Parathyroid adenoma (tissue), 2 donors: ENCODE results near the gene LARGE1.

Experiments
- H2AFZ ChIP-seq: fragments of 300-600 bp; sonication (generic); one replicate; pipeline ENCODE4 v1.7.0; 2017; ENCODE audit warnings: antibody characterized with exemption, mild to moderate bottlenecking
- H3K27ac ChIP-seq: fragments of 300-600 bp; sonication (generic); one replicate; pipeline ENCODE4 v1.7.0; 2017
- H3K27me3 ChIP-seq: fragments of 300-600 bp; sonication (generic); one replicate; pipeline ENCODE4 v1.7.0; 2017; ENCODE audit warnings: low read length; ENCODE audit not compliant: control insufficient read depth, insufficient read depth
- H3K36me3 ChIP-seq: fragments of 300-600 bp; sonication (generic); one replicate; pipeline ENCODE4 v1.7.0; 2017; ENCODE audit warnings: low read length; ENCODE audit not compliant: control insufficient read depth, insufficient read depth
- H3K4me1 ChIP-seq: fragments of 300-600 bp; sonication (generic); one replicate; pipeline ENCODE4 v1.7.0; 2017; ENCODE audit warnings: control low read depth
- H3K4me2 ChIP-seq: fragments of 300-600 bp; sonication (generic); one replicate; pipeline ENCODE4 v1.7.0; 2017; ENCODE audit warnings: low read length
- H3K4me3 ChIP-seq: fragments of 300-600 bp; sonication (generic); one replicate; pipeline ENCODE4 v1.7.0; 2017; ENCODE audit warnings: low read depth, low read length
- H3K79me2 ChIP-seq: fragments of 300-600 bp; sonication (generic); one replicate; pipeline ENCODE4 v1.7.0; 2017; ENCODE audit warnings: control low read depth
- H3K9ac ChIP-seq: fragments of 300-600 bp; sonication (generic); one replicate; pipeline ENCODE4 v1.7.0; 2017; ENCODE audit warnings: mild to moderate bottlenecking
- H3K9me3 ChIP-seq: fragments of 300-600 bp; sonication (generic); one replicate; pipeline ENCODE4 v1.7.0; 2017; ENCODE audit warnings: low read length; ENCODE audit not compliant: control insufficient read depth
- TF ChIP-seq, protein P1 (sequence below): fragments of 300-600 bp; sonication (generic); IDR thresholded peaks from one replicate; pipeline ENCODE4 v1.7.0; 2017; ENCODE audit warnings: antibody characterized with exemption, mild to moderate bottlenecking
- donor health status: primary hyperparathyroidism.

The LARGE1 gene

DNA sequence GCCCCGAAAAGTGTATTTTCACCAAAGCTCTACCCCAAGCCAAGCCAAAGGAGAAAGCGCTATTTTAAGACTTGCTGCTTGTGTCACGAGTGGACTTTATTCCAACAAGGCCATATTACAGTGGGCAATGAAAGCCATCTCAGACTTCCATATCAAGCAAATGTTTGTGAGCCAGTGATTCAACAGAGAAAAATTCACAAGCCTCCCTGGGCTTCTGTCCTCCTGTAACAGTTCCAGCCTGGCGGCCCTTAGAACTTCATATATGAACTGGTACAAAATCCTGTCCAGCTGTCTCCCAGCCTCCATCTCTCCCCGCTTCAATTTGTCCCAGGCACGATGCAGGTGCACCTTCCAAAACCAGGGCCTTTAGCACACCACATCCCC lies 11.2 kb downstream of the LARGE1 start:
- Histone ChIP-seq H3K4me2 (no peak overlapping the region), H3K27ac (no peak overlapping the region), H3K9ac (no peak overlapping the region), H3K4me1 (no peaks in the 10 kb centered on the region), H3K36me3 (no peaks in the 10 kb centered on the region), H2AFZ (no peak overlapping the region), H3K4me3 (no peak overlapping the region), H3K27me3 (no peaks in the 10 kb centered on the region), H3K9me3 (no peaks in the 10 kb centered on the region), H3K79me2 (no peaks in the 10 kb centered on the region)
- TF ChIP-seq, protein P1, sequence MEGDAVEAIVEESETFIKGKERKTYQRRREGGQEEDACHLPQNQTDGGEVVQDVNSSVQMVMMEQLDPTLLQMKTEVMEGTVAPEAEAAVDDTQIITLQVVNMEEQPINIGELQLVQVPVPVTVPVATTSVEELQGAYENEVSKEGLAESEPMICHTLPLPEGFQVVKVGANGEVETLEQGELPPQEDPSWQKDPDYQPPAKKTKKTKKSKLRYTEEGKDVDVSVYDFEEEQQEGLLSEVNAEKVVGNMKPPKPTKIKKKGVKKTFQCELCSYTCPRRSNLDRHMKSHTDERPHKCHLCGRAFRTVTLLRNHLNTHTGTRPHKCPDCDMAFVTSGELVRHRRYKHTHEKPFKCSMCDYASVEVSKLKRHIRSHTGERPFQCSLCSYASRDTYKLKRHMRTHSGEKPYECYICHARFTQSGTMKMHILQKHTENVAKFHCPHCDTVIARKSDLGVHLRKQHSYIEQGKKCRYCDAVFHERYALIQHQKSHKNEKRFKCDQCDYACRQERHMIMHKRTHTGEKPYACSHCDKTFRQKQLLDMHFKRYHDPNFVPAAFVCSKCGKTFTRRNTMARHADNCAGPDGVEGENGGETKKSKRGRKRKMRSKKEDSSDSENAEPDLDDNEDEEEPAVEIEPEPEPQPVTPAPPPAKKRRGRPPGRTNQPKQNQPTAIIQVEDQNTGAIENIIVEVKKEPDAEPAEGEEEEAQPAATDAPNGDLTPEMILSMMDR, result no peak

DNA sequence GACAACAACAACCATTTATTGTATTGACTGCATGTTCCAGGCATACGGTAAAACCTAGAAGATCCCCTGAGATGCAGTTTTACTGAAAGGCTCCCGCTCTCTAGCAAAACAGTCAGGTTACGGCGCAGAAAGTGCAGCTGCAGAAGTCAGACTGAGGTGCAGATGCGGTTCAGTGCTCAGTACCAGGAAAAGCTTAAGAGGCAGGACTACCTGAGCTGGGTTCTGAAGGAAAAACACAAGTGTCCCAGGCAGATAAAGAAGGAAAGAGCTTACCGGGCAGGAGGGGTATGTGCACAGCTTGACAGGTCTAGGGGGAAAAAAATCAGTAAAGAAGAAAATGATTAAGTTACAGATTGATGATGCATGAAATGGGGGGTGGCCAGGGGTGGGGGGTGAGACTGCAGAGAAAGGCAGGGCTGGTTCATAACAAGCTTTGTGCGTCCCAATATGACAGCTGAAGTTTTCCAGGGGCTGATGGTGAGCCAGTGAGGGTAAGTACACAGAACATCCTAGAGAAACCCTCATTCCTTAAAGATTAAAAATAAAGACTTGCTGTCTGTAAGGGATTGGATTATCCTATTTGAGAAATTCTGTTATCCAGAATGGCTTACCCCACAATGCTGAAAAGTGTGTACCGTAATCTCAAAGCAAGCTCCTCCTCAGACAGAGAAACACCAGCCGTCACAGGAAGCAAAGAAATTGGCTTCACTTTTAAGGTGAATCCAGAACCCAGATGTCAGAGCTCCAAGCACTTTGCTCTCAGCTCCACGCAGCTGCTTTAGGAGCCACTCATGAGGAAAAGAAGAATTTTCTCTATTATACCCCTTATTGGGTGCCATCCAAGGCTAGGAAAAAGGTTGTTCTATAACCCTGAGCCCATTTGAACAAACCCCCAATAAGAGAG lies 11.9 kb downstream of the LARGE1 start:
- no peaks in the 10 kb centered on the region for H3K79me2 ChIP-seq
- H3K4me3 ChIP-seq, result no peak overlapping the region
- no peak overlapping the region for H3K27ac ChIP-seq
- H3K36me3 ChIP-seq, result no peaks in the 10 kb centered on the region
- no peak overlapping the region for H2AFZ ChIP-seq
- no peaks in the 10 kb centered on the region for H3K27me3 ChIP-seq
- TF ChIP-seq, protein P1, result no peak
- no peak overlapping the region for H3K9ac ChIP-seq
- no peak overlapping the region for H3K4me2 ChIP-seq
- no peaks in the 10 kb centered on the region for H3K9me3 ChIP-seq
- no peaks in the 10 kb centered on the region for H3K4me1 ChIP-seq

DNA sequence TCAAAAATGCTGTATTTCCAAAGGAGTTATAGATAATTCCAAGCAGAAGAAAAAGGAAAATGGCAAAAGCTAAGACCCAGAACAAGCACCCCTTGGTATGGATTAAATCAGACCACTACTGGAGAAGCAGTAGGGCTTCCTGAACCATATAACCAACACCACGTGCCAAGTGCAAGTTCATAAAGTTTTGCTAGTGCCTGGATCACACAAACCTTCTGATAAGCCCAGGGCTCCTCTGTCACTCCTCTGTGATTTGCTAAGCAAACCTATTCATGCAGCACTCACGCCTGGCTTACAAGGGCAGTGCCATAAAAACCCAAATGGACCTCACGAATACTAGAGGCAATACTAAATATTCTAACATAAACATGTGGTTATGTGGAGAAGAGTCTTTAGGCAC lies 13.3 kb downstream of the LARGE1 start:
- Histone ChIP-seq H3K4me2 (no peak overlapping the region), H3K27me3 (no peaks in the 10 kb centered on the region), H3K27ac (no peak overlapping the region)

DNA sequence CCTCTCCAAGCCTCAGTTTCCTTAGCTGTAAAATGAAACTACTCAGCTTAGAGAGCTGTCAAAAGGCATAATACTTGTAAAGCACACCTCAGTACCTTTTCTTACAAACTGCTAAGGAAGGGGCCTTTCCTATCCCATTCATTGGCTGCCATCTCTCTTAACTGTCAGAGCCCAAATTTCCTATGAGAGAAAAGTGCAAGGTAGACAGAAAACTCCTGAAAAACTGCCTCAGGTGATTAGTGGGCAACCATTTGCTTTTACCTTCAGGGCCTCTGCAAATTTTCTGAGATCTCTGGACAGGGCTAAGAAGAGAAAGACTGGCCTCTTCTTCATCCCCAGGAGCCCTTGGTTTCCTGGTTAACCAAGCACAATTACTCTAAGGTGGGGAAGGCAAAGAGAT lies 13.8 kb downstream of the LARGE1 start:
- H3K4me1 ChIP-seq, result no peaks in the 10 kb centered on the region
- H3K79me2 ChIP-seq, result no peaks in the 10 kb centered on the region
- TF ChIP-seq, protein P1, result no peak

More for the DNA sequence above, 13.3 kb downstream of the LARGE1 start:
- Histone ChIP-seq H2AFZ (no peak overlapping the region), H3K4me1 (no peaks in the 10 kb centered on the region), H3K4me3 (no peak overlapping the region), H3K79me2 (no peaks in the 10 kb centered on the region), H3K36me3 (no peaks in the 10 kb centered on the region), H3K9ac (no peak overlapping the region), H3K9me3 (no peaks in the 10 kb centered on the region)
- TF ChIP-seq, protein P1, result no peak

DNA sequence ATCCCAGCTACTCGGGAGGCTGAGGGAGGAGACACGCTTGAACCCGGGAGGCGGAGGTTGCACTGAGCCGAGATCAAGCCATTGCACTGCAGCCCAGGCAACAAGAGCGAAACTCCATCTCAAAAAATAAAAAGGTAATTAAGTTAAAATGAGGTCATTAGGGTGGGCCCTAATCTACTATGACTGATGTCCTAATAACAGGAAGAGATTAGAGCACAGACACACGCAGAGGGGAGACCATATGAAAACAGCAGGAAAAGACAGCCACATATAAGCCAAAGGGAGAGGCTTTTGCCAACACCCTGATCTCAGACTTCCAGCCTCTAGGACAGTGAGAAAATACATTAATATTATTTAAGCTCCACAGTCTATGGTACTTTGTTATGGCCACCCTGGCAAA lies 17.3 kb downstream of the LARGE1 start:
- TF ChIP-seq, protein P1, result no peak
- Histone ChIP-seq H3K4me1 (no peaks in the 10 kb centered on the region), H3K27ac (no peak overlapping the region)

More for the DNA sequence above, 13.8 kb downstream of the LARGE1 start:
- H3K36me3 ChIP-seq, result no peaks in the 10 kb centered on the region
- H3K4me3 ChIP-seq, result no peak overlapping the region
- no peak overlapping the region for H3K27ac ChIP-seq
- no peaks in the 10 kb centered on the region for H3K27me3 ChIP-seq
- no peak overlapping the region for H3K9ac ChIP-seq
- H3K9me3 ChIP-seq, result no peaks in the 10 kb centered on the region
- H2AFZ ChIP-seq, result no peak overlapping the region
- no peak overlapping the region for H3K4me2 ChIP-seq

More for the DNA sequence above, 17.3 kb downstream of the LARGE1 start:
- no peak overlapping the region for H3K4me3 ChIP-seq
- H3K36me3 ChIP-seq, result no peaks in the 10 kb centered on the region
- H3K79me2 ChIP-seq, result no peaks in the 10 kb centered on the region
- H3K4me2 ChIP-seq, result no peak overlapping the region
- no peaks in the 10 kb centered on the region for H3K9me3 ChIP-seq
- no peak overlapping the region for H2AFZ ChIP-seq
- no peak overlapping the region for H3K9ac ChIP-seq
- no peaks in the 10 kb centered on the region for H3K27me3 ChIP-seq
